ENCODE measurements around the gene CKAP2L.

Gene CKAP2L

DNA sequence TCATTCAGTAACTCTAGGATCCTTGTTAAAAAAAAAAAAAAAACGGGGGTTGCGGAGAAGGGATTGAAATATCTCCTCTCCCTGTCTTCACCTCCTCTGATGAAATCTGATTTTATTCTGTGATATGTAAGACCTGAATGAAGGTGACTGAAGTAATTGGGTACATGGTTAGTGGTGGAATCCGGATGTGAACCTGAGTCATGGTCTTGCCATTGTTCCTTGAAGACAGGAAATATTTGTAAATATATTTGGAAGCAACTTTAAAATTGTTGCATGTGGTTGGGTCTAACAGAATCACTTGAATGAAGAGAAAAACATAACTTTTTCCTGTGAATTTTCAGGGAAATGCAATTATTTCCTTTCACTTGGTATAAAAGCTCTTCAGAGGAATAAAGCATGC, 22.9 kb upstream of the CKAP2L start:
- TF ChIP-seq ZBTB7A (IDR thresholded peaks at IDR 0.05; ENCODE audit: low read depth): no peak
- TF ChIP-seq, protein P1, sequence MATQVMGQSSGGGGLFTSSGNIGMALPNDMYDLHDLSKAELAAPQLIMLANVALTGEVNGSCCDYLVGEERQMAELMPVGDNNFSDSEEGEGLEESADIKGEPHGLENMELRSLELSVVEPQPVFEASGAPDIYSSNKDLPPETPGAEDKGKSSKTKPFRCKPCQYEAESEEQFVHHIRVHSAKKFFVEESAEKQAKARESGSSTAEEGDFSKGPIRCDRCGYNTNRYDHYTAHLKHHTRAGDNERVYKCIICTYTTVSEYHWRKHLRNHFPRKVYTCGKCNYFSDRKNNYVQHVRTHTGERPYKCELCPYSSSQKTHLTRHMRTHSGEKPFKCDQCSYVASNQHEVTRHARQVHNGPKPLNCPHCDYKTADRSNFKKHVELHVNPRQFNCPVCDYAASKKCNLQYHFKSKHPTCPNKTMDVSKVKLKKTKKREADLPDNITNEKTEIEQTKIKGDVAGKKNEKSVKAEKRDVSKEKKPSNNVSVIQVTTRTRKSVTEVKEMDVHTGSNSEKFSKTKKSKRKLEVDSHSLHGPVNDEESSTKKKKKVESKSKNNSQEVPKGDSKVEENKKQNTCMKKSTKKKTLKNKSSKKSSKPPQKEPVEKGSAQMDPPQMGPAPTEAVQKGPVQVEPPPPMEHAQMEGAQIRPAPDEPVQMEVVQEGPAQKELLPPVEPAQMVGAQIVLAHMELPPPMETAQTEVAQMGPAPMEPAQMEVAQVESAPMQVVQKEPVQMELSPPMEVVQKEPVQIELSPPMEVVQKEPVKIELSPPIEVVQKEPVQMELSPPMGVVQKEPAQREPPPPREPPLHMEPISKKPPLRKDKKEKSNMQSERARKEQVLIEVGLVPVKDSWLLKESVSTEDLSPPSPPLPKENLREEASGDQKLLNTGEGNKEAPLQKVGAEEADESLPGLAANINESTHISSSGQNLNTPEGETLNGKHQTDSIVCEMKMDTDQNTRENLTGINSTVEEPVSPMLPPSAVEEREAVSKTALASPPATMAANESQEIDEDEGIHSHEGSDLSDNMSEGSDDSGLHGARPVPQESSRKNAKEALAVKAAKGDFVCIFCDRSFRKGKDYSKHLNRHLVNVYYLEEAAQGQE (IDR thresholded peaks at IDR 0.05; ENCODE audit: low read depth): no peak
- TF ChIP-seq TEAD4 (IDR thresholded peaks at IDR 0.05): no peak
- TF ChIP-seq CREB1 (IDR thresholded peaks at IDR 0.05; ENCODE audit: low read depth): no peak
- no peak for TF ChIP-seq EGR1 (IDR thresholded peaks at IDR 0.05)
- TF ChIP-seq YY1 (IDR thresholded peaks at IDR 0.05; ENCODE audit: low read depth): no peak
- TF ChIP-seq FOXM1 (IDR thresholded peaks at IDR 0.05; ENCODE audit: borderline replicate concordance, low read depth): no peak
- TF ChIP-seq NFIC (IDR thresholded peaks at IDR 0.05): no peak
- TF ChIP-seq, protein P2, sequence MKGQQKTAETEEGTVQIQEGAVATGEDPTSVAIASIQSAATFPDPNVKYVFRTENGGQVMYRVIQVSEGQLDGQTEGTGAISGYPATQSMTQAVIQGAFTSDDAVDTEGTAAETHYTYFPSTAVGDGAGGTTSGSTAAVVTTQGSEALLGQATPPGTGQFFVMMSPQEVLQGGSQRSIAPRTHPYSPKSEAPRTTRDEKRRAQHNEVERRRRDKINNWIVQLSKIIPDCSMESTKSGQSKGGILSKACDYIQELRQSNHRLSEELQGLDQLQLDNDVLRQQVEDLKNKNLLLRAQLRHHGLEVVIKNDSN (IDR thresholded peaks at IDR 0.05): no peak
- no peak for TF ChIP-seq CEBPB (IDR thresholded peaks at IDR 0.05)
- TF ChIP-seq, protein P3, sequence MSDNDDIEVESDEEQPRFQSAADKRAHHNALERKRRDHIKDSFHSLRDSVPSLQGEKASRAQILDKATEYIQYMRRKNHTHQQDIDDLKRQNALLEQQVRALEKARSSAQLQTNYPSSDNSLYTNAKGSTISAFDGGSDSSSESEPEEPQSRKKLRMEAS (IDR thresholded peaks at IDR 0.05): no peak
- no peak for TF ChIP-seq TAF1 (IDR thresholded peaks at IDR 0.05; ENCODE audit: low read depth)
- no peak for TF ChIP-seq TCF12 (IDR thresholded peaks at IDR 0.05; ENCODE audit: low read depth)
- no peak for TF ChIP-seq EP300 (IDR thresholded peaks at IDR 0.05; ENCODE audit: borderline replicate concordance)
- TF ChIP-seq RAD21 (IDR thresholded peaks at IDR 0.05; ENCODE audit: low read depth): no peak

DNA sequence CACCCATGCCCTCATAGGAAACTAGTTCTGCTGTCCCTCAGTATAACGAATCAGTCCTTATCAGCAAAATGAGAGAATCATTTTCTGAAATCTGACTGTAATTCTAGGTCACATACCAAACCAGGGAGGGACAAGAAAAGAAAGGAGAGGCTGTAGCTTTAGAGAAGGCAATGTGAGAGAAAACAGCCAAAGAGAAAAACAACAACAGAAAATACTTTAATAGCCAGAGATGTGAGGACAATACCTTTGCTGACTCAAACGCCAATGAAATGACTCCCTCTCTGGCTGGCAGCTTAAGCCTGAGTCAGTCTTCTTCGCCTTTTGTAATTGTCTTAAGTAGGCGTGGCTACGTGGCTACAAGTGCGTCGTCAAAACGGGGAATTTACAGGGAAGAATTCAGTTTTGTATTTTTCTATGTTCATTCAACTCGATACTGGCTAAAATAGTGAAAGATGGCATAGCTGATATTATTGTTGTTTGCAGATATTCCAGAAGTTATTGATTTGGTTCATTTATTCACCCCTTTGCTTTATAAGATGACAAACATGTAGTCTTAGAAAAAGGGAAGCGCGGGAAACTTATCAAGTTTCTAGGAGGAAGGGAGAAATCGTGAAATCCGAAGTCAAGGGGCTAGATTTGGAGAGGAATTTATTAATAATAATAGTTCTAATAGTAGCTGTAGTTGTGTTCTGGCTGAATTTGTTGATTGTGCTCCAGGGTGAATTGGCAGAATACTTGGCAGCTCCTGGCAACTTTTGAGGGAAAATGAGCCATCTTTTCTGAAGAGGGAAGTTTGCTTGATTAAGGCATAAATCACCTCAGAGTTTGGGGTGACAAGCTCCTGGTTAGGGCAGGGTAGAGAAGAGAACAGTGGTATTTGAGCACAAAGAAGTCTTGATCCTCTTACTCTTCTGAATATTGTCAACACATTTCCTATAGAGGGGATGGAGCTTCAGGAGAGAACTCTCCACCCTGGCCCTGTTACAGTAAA, 20.1 kb upstream of the CKAP2L start, which contains the start of gene IL1A:
Gene IL1A (minus strand): TSS at position 295 of the 991 bp plus-strand sequence. CDS start 723 bp downstream, outside the sequence.
- TF ChIP-seq RAD21 (IDR thresholded peaks at IDR 0.05; ENCODE audit: low read depth): no peak
- TF ChIP-seq NFIC (IDR thresholded peaks at IDR 0.05): no peak
- no peak for TF ChIP-seq TAF1 (IDR thresholded peaks at IDR 0.05; ENCODE audit: low read depth)
- TF ChIP-seq ZBTB7A (IDR thresholded peaks at IDR 0.05; ENCODE audit: low read depth): no peak
- no peak for TF ChIP-seq TEAD4 (IDR thresholded peaks at IDR 0.05)
- no peak for TF ChIP-seq CREB1 (IDR thresholded peaks at IDR 0.05; ENCODE audit: low read depth)
- TF ChIP-seq, protein P2 (IDR thresholded peaks at IDR 0.05): no peak
- TF ChIP-seq EP300 (IDR thresholded peaks at IDR 0.05; ENCODE audit: borderline replicate concordance): no peak

- TF ChIP-seq NFIC (IDR thresholded peaks at IDR 0.05): no peak
- TF ChIP-seq, protein P3 (IDR thresholded peaks at IDR 0.05): no peak
- no peak for TF ChIP-seq TEAD4 (IDR thresholded peaks at IDR 0.05)
- TF ChIP-seq FOXM1 (IDR thresholded peaks at IDR 0.05; ENCODE audit: borderline replicate concordance, low read depth): no peak
- TF ChIP-seq, protein P2 (IDR thresholded peaks at IDR 0.05): no peak
- no peak for TF ChIP-seq YY1 (IDR thresholded peaks at IDR 0.05; ENCODE audit: low read depth)
- TF ChIP-seq CEBPB (IDR thresholded peaks at IDR 0.05): no peak
- no peak for TF ChIP-seq TCF12 (IDR thresholded peaks at IDR 0.05; ENCODE audit: low read depth)
- TF ChIP-seq EP300 (IDR thresholded peaks at IDR 0.05; ENCODE audit: borderline replicate concordance): no peak
- no peak for TF ChIP-seq CREB1 (IDR thresholded peaks at IDR 0.05; ENCODE audit: low read depth)
- no peak for TF ChIP-seq ZBTB7A (IDR thresholded peaks at IDR 0.05; ENCODE audit: low read depth)
- TF ChIP-seq RAD21 (IDR thresholded peaks at IDR 0.05; ENCODE audit: low read depth): no peak
- TF ChIP-seq EGR1 (IDR thresholded peaks at IDR 0.05): no peak
- TF ChIP-seq, protein P1 (IDR thresholded peaks at IDR 0.05; ENCODE audit: low read depth): no peak
- TF ChIP-seq TAF1 (IDR thresholded peaks at IDR 0.05; ENCODE audit: low read depth): no peak
These were observed 18.8 kb upstream of the CKAP2L start for GRCh38 chr2:112783187-112783714.

- TF ChIP-seq, protein P3 (IDR thresholded peaks at IDR 0.05): no peak
- no peak for TF ChIP-seq CEBPB (IDR thresholded peaks at IDR 0.05)
These were observed 17.9 kb upstream of the CKAP2L start for GRCh38 chr2:112782234-112782799.
